HUES6 (cell line): ENCODE results near the gene RABL3.
"Not testable (repeated sequence)": the region's sequence is repeated elsewhere in the genome, so short reads cannot be mapped to it uniquely, and the experiment has no call there.

ENCODE experiments used
- H3K27ac ChIP-seq: 2 replicates; pipeline ENCODE4 v1.7.0; 2013; ENCODE audit warnings: low read depth, mild to moderate bottlenecking, low read length, inconsistent platforms
- H3K27me3 ChIP-seq: 2 replicates; pipeline ENCODE4 v1.6.1; 2013; ENCODE audit warnings: low read length; ENCODE audit not compliant: control insufficient read depth, insufficient read depth
- H3K36me3 ChIP-seq: 2 replicates; pipeline ENCODE4 v1.6.1; 2013; ENCODE audit warnings: low read length; ENCODE audit not compliant: control insufficient read depth, insufficient read depth
- H3K4me1 ChIP-seq: 2 replicates; pipeline ENCODE4 v1.6.1; 2013; ENCODE audit warnings: low read length; ENCODE audit not compliant: control insufficient read depth, insufficient read depth
- H3K4me3 ChIP-seq: 2 replicates; pipeline ENCODE4 v1.5.1; 2013; ENCODE audit warnings: low read depth, low read length
- H3K9ac ChIP-seq: one replicate; pipeline ENCODE4 v1.6.1; 2013; ENCODE audit warnings: mild to moderate bottlenecking, low read length
- H3K9me3 ChIP-seq: 2 replicates; pipeline ENCODE4 v1.6.1; 2013; ENCODE audit warnings: low read depth, low read length; ENCODE audit not compliant: control insufficient read depth, insufficient read depth

Gene RABL3

DNA sequence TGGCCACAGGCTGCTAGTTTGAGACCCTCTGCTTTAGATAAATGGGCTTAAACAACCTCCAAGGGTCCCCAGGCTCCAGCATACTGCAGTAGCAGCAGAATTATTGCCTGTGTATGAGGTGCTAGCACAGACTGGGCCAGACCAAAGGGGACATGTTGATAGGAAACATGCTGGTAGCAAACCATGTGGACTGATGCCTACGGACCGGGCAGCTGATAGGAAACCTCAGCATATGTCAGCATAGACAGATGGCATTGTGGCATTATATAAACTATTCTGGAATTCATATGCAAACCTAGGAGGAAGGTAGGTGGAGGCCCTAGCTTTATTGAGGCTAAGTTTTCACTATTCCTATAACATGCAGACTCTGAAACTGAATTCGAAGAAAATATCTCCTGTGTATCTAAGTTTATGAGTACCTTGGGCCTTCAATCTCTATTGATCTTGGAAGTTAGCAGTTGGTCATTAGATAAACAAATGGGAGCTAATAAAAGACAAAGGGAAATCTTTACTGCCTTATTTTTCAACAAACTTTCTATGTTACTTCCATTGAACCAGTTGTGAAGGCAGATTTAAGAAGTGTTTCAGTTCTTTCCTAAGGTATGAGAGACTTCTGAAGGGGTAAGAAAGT lies 58.5 kb downstream of the RABL3 start:
- no peaks in the 10 kb centered on the region for H3K27me3 ChIP-seq
- no peak overlapping the region for H3K27ac ChIP-seq
- no peak overlapping the region for H3K4me3 ChIP-seq
- no peaks in the 10 kb centered on the region for H3K36me3 ChIP-seq
- H3K9me3 ChIP-seq = peaks cover 6% of the 10 kb centered on the region; the same call in 1 of the 2 replicates
- H3K4me1 ChIP-seq = peaks cover 11% of the 10 kb centered on the region; the same call in 1 of the 2 replicates
- no peak overlapping the region for H3K9ac ChIP-seq

GRCh38 chr3:120683213-120683612 lies 59.1 kb downstream of the RABL3 start:
- Histone ChIP-seq H3K4me3 (no peak overlapping the region), H3K9ac (no peak overlapping the region), H3K9me3 (peaks cover 6% of the 10 kb centered on the region; the same call in 1 of the 2 replicates), H3K4me1 (peaks cover 17% of the 10 kb centered on the region), H3K36me3 (no peaks in the 10 kb centered on the region), H3K27me3 (no peaks in the 10 kb centered on the region), H3K27ac (no peak overlapping the region)

GRCh38 chr3:120682095-120682681 lies 60.1 kb downstream of the RABL3 start, which contains the start of gene HGD:
Gene HGD (minus strand): TSS chr3:120682239. CDS start chr3:120682111, 128 bp downstream.
- H3K9me3 ChIP-seq = peaks cover 6% of the 10 kb centered on the region; the same call in 1 of the 2 replicates
- H3K4me3 ChIP-seq = no peak within 1 kb of the TSS
- H3K36me3 ChIP-seq = no peaks in the 10 kb centered on the region
- no peaks in the 10 kb centered on the region for H3K27me3 ChIP-seq
- no peak within 1 kb of the TSS for H3K27ac ChIP-seq
- no peak within 1 kb of the TSS for H3K9ac ChIP-seq
- peaks cover 22% of the 10 kb centered on the region for H3K4me1 ChIP-seq

DNA sequence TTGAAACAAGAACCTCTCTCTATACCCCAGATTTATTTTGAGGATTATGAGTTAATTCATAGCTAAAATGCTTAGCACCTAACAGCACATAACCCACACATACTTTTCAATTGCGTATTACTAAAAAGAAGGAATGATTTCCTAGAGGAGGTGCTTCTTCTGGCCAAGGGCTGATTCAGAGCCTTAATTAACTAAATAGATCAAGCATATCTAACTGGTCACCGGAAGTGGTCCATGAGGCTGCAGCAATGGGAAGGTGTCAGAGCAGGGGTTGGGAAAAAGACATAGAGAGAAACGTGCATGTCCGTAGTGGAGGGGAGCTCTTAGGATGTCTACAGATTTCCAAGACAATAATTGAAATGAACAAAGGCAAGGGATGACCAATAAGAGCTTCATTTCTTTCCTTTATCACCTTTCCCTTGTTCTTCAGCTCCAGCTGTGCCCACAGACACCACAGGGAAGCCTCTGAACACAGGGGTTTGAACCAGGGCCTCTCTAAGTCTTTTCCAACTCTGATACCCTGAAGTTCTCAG lies 60.7 kb downstream of the RABL3 start:
- H3K27me3 ChIP-seq = no peaks in the 10 kb centered on the region
- peaks cover 6% of the 10 kb centered on the region; the same call in 1 of the 2 replicates for H3K9me3 ChIP-seq
- no peaks in the 10 kb centered on the region for H3K36me3 ChIP-seq
- no peak overlapping the region for H3K4me3 ChIP-seq
- no peak overlapping the region for H3K27ac ChIP-seq
- H3K9ac ChIP-seq = no peak overlapping the region
- peaks cover 23% of the 10 kb centered on the region for H3K4me1 ChIP-seq

- H3K27ac ChIP-seq = 0 out of 2 replicates have a peak overlapping the region, but pooled peaks have one; percentile 5
- no peak overlapping the region for H3K4me3 ChIP-seq
- peaks cover 28% of the 10 kb centered on the region for H3K4me1 ChIP-seq
- H3K9ac ChIP-seq = no peak overlapping the region
- H3K27me3 ChIP-seq = no peaks in the 10 kb centered on the region
- H3K9me3 ChIP-seq = peaks cover 6% of the 10 kb centered on the region; the same call in 1 of the 2 replicates
- H3K36me3 ChIP-seq = no peaks in the 10 kb centered on the region
Observed at GRCh38 chr3:120681018-120681417, 61.3 kb downstream of the RABL3 start.

DNA sequence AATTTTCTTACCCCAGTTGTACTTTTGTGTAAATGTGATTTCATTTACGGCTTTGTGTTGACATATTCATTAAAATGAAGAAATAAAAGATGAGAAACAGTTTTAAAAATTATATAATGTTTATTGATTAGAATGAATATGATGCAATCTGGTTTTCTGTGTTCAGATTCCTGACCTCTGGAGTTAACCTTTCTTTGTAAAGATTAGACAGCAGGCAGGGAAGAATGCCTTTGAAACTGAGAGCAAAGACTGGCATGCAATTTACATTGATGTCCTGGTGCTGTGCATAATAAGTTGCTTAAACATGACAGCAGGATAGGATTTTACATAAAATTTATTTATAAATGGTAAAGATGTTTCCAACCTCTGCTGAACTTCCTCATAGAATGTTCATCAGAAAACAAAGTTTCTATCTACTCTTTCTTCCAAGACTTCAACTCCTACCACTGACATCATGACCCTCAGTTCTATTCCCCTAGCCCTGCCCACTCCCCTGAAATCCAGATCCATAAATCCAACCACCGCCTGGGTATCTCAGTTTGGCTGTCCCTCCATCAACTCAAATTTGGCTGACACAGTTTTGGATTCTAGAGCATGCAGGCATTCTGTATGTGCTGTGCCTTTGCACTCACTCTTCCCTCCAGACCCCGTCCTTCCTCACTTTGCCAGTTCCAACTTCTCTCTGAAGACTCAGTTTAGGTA lies 62.0 kb downstream of the RABL3 start:
- peaks cover 6% of the 10 kb centered on the region; the same call in 1 of the 2 replicates for H3K9me3 ChIP-seq
- H3K4me1 ChIP-seq = peaks cover 28% of the 10 kb centered on the region
- H3K4me3 ChIP-seq = no peak overlapping the region
- no peak overlapping the region for H3K9ac ChIP-seq
- no peaks in the 10 kb centered on the region for H3K27me3 ChIP-seq
- H3K36me3 ChIP-seq = no peaks in the 10 kb centered on the region
- H3K27ac ChIP-seq = 0 out of 2 replicates have a peak overlapping the region, but pooled peaks have one; percentile 5

DNA sequence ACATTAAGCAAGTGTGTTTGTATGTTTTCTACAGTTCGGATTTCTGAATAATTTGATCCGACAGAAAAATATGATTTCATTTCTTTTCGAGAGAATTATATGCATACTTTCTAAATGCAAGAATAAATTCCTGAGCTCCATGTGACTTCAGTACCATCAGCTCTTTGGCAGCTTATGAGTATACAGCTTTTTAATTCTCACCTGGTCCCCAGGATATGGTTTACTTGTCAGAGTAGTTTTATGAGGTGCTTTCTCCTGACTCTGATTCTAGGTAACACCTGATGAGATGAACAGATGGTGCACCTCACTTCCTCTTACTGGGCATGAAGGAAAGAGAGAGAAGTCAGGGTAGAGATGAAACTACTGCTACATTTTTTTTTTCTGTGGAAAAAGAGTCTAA lies 63.3 kb downstream of the RABL3 start:
- peak overlapping the region; percentile 90 for H3K27ac ChIP-seq
- H3K9me3 ChIP-seq = peaks cover 6% of the 10 kb centered on the region; the same call in 1 of the 2 replicates
- H3K4me1 ChIP-seq = peaks cover 28% of the 10 kb centered on the region
- no peaks in the 10 kb centered on the region for H3K36me3 ChIP-seq
- H3K4me3 ChIP-seq = no peak overlapping the region
- H3K9ac ChIP-seq = peak overlapping the region; percentile 73
- no peaks in the 10 kb centered on the region for H3K27me3 ChIP-seq

DNA sequence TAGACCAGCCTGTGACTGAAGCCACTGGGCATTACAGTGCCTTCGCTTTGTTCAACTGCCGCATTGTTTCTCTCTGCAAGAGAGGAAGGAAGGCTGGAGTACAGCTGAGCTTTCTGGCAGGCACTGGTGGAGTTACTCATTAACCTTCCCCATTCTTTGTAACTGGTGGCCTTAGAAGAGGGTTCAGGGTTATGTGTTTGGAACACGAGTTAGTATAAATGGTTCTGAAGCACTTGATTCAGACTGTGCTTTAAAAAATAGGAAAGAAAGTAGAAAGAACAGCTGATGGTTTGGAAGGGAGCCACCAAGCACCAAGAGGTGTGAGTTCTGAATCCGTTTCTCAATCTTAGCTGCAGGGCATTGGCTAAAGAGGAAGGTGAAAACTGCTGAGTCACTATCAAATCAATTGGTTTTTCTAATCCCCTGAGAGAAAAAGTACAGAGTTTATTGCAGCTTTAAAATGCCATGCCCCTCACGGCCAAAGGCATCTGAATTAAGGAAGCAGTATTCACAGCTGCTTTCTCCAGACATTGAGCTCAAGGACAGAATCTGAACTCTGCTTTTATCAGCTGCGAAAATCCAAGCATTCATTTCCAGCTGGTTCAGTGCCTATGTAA lies 63.9 kb downstream of the RABL3 start:
- peak overlapping the region; percentile 90 for H3K27ac ChIP-seq
- peaks cover 28% of the 10 kb centered on the region for H3K4me1 ChIP-seq
- H3K27me3 ChIP-seq = no peaks in the 10 kb centered on the region
- H3K36me3 ChIP-seq = no peaks in the 10 kb centered on the region
- peak overlapping the region; percentile 0; the same call in 1 of the 2 replicates for H3K4me3 ChIP-seq
- H3K9me3 ChIP-seq = peaks cover 6% of the 10 kb centered on the region; the same call in 1 of the 2 replicates
- peak overlapping the region; percentile 73 for H3K9ac ChIP-seq

DNA sequence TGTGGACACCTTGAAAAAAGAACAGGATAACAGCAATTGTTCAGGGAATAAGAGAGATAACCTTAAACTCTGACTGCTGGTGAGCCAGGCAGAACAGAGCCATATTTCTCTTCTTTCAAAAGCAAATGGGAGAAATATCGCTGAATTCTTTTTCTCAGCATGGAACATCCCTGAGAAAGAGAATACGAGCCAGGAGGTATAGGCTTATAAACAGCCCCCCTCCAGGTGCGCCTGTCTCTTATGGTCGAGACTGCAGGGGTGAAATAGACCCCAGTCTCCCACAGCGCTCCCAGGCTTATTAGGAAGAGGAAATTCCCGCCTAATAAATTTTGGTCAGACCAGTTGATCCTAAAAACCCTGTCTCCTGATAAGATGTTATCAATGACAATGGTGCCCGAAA lies 65.1 kb downstream of the RABL3 start:
- Histone ChIP-seq H3K4me1 (peaks cover 26% of the 10 kb centered on the region), H3K27ac (0 out of 2 replicates have a peak overlapping the region, but pooled peaks have one; percentile 33)
- H3K36me3 ChIP-seq, H3K4me3 ChIP-seq, H3K27me3 ChIP-seq, H3K9me3 ChIP-seq, H3K9ac ChIP-seq: not testable (repeated sequence)

DNA sequence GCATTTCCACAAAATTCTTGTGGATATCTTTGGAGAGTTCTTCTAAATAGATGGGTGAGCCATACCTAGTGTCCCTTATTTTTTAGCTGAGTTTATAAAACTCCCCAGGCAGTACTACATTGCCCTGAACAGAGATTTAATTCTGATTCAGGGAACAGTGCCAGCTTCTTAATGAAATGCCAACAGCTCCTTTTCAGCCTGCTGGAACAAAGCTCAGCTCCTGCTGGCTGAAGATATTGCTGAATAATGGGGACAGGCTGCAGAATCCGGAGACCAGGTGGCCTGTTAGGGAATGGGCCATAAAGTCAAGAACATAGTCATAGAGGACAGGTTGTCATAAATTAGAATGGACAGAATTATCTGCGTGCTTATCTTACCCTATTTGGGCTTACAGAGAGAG lies 69.2 kb downstream of the RABL3 start:
- no peaks in the 10 kb centered on the region for H3K36me3 ChIP-seq
- H3K9ac ChIP-seq = no peak overlapping the region
- peaks cover 11% of the 10 kb centered on the region for H3K4me1 ChIP-seq

More for the DNA sequence above, 69.2 kb downstream of the RABL3 start:
- Histone ChIP-seq H3K9me3 (no peaks in the 10 kb centered on the region), H3K27me3 (no peaks in the 10 kb centered on the region), H3K27ac (no peak overlapping the region), H3K4me3 (no peak overlapping the region)
